Measurements from ENCODE around the gene CACNA1C. TPM values are rescaled to one million over a fixed set of nuclear protein-coding genes. Genes with fewer than 3 reads are reported as not detected.

CACNA1C gene
- total RNA-seq, 1 donor from 2014 or later = 0.02 TPM

DNA sequence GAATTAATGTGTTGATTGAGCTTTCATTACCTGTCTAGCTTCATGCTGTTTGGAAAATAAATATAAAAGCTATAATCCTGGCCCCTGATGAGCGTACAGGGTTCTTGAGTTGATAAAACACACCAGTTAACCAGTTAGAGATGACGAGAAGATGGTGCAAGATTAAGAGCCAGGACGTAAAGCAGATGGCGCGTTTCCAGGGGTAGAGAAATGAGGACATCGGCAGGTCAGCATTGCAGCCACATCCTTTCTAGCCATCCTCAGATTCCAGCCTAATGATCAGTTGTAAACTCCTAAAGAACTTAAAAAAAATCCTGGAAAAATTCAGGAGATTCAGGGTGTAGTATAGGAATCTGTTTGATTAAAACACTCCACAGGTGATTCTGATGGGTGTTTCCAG is 203.7 kb downstream of the CACNA1C start:
- Mint-ChIP-seq H3K9me3 (no peaks in the 10 kb centered on the region), H3K4me1 (peaks cover 7% of the 10 kb centered on the region), H3K36me3 (ENCODE audit: low read depth) (no peaks in the 10 kb centered on the region), H3K4me3 (no peak overlapping the region), H3K27me3 (no peaks in the 10 kb centered on the region), H3K27ac (no peak overlapping the region)
- CTCF ChIA-PET = no interaction called here
- POLR2A ChIA-PET = no interaction called here
- intact Hi-C loops (cut with micrococcal nuclease) = no loop called here
- ATAC-seq (ENCODE audit: low read depth) (no peak), DNase-seq (no peak)
- TF ChIP-seq, protein P1, sequence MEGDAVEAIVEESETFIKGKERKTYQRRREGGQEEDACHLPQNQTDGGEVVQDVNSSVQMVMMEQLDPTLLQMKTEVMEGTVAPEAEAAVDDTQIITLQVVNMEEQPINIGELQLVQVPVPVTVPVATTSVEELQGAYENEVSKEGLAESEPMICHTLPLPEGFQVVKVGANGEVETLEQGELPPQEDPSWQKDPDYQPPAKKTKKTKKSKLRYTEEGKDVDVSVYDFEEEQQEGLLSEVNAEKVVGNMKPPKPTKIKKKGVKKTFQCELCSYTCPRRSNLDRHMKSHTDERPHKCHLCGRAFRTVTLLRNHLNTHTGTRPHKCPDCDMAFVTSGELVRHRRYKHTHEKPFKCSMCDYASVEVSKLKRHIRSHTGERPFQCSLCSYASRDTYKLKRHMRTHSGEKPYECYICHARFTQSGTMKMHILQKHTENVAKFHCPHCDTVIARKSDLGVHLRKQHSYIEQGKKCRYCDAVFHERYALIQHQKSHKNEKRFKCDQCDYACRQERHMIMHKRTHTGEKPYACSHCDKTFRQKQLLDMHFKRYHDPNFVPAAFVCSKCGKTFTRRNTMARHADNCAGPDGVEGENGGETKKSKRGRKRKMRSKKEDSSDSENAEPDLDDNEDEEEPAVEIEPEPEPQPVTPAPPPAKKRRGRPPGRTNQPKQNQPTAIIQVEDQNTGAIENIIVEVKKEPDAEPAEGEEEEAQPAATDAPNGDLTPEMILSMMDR (IDR thresholded peaks at IDR 0.05) = no peak

DNA sequence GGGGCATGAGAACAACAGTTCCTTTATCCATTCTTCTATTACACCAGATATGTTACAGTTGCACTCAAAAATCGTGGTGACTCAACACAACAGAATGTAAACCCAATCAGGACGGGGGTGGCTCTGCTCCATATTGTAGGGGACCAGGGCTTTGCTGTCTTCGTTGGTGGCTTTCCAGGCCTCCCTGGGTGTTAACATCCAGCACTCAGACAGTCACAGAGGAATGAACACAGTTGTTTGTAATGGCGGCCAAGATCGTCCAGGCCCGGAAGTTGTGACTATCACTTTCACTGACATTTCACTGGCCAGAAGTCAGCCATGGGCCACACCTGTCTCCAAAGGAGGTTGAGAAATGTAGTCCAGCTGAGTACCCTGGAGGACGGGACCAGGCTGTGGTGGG is 204.1 kb downstream of the CACNA1C start:
- DNase-seq (no peak), ATAC-seq (ENCODE audit: low read depth) (no peak)
- TF ChIP-seq, protein P1 (IDR thresholded peaks at IDR 0.05) = no peak
- peaks cover 7% of the 10 kb centered on the region for H3K4me1 Mint-ChIP-seq
- H3K27me3 Mint-ChIP-seq = no peaks in the 10 kb centered on the region
- H3K27ac Mint-ChIP-seq = no peak overlapping the region
- intact Hi-C loops (cut with micrococcal nuclease) = no loop called here
- ChIA-PET CTCF (no interaction called here), POLR2A (no interaction called here)
- no peaks in the 10 kb centered on the region for H3K9me3 Mint-ChIP-seq
- H3K4me3 Mint-ChIP-seq = no peak overlapping the region
- H3K36me3 Mint-ChIP-seq (ENCODE audit: low read depth) = no peaks in the 10 kb centered on the region

DNA sequence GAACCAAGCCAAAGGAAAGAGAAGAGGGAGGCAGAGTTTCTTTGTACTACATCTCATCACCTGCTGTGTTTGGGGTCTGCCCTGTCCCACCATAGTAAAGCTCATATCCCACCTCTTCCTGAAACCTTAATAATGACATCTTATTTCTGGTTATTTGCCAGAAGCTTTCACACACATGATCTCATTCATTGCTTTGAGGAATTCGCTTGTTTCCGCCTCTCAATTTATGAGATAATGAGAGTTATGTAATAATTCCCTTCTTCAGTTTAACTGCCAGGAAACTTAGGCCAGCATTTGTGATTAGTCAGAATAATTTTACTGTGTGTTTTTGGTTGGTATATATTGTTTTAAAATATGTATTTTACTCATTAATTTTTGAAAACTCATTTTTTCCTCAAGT is 205.2 kb downstream of the CACNA1C start:
- Mint-ChIP-seq H3K27me3 (no peaks in the 10 kb centered on the region), H3K4me1 (peaks cover 7% of the 10 kb centered on the region), H3K27ac (no peak overlapping the region), H3K36me3 (ENCODE audit: low read depth) (no peaks in the 10 kb centered on the region), H3K4me3 (no peak overlapping the region), H3K9me3 (no peaks in the 10 kb centered on the region)
- ChIA-PET POLR2A (no interaction called here), CTCF (no interaction called here)
- TF ChIP-seq, protein P1 (IDR thresholded peaks at IDR 0.05) = no peak
- intact Hi-C loops (cut with micrococcal nuclease) = no loop called here
- DNase-seq (no peak), ATAC-seq (ENCODE audit: low read depth) (no peak)

DNA sequence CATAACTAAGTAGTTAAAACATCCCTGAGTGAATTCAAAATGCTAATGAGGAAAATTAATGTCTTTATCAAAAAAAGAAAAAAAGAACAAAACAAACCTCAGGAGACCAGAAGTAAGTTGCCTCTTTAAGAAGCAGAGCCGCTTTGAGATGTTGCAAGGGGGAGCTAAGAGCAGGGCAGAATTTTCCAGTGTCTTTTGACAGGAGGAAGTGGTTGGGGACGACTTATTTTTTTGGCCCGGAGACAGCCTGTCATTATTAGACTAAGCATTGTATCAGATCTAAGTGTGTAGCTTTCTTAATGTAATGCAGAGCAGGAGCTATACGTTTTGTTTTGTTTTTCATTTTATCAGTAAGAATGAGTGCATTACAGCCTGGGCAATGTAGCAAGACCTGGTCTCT is 206.6 kb downstream of the CACNA1C start:
- H3K36me3 Mint-ChIP-seq (ENCODE audit: low read depth) = no peaks in the 10 kb centered on the region
- no peak overlapping the region for H3K27ac Mint-ChIP-seq
- no peaks in the 10 kb centered on the region for H3K27me3 Mint-ChIP-seq
- intact Hi-C loops (cut with micrococcal nuclease) = no loop called here
- TF ChIP-seq, protein P1 (IDR thresholded peaks at IDR 0.05) = no peak
- no peaks in the 10 kb centered on the region for H3K9me3 Mint-ChIP-seq
- no peak overlapping the region for H3K4me3 Mint-ChIP-seq
- ATAC-seq (ENCODE audit: low read depth) = no peak
- POLR2A ChIA-PET = no interaction called here
- CTCF ChIA-PET = no interaction called here
- no peak for DNase-seq
- peaks cover 7% of the 10 kb centered on the region for H3K4me1 Mint-ChIP-seq

DNA sequence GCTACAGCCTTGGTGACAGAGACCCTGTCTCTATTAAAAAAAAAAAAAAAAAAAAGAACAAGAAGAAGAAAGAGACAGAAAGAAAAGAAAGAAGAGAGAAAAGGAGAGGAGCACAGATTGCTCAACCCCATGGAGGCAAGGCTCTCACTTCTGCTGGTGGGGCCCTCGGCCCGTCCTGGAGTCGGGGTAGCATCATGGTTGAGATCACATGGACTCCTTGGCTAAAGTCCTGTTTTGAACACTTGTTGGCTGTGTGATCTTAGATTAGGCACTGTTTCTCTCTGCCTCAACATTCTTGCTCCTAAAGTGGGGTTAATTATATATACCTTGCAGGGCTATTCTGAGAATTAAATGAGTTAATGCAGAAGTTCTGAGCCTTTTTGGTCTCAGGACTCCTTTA is 207.7 kb downstream of the CACNA1C start:
- Mint-ChIP-seq H3K27ac (no peak overlapping the region), H3K36me3 (ENCODE audit: low read depth) (no peaks in the 10 kb centered on the region), H3K9me3 (no peaks in the 10 kb centered on the region), H3K4me1 (peaks cover 7% of the 10 kb centered on the region), H3K4me3 (no peak overlapping the region), H3K27me3 (no peaks in the 10 kb centered on the region)
- POLR2A ChIA-PET = no interaction called here
- ATAC-seq (ENCODE audit: low read depth) (no peak), DNase-seq (no peak)
- TF ChIP-seq, protein P1 (IDR thresholded peaks at IDR 0.05) = no peak
- intact Hi-C loops (cut with micrococcal nuclease) = no loop called here
- CTCF ChIA-PET = no interaction called here

Data from activated B cell treated with CpG ODN at 0.5 μM for 24 hours (primary cell).